A673 (cell line): ENCODE data around the gene MIPOL1. TPM values are rescaled to one million over a fixed set of nuclear protein-coding genes. Genes with fewer than 3 reads are reported as not detected.
"Not testable (repeated sequence)": the region's sequence is repeated elsewhere in the genome, so short reads cannot be mapped to it uniquely, and the experiment has no call there.

Experiments used
- BruUV-seq: library from RNA; stranded (reverse); fragments of 400-500 nt; replicated peaks from 2 replicates; lab custom pipeline; 2021; lab: Mats Ljungman, UMichigan
- CTCF ChIA-PET: fragments of 300-600 bp; sonication (Branson Sonifier 250); formaldehyde crosslinking; loops from one replicate; lab custom pipeline; 2022; ENCODE audit warnings: antibody characterized with exemption; lab: Charles Lee
- POLR2A ChIA-PET: fragments of 300-600 bp; sonication (Branson Sonifier 250); formaldehyde crosslinking; loops from one replicate; lab custom pipeline; 2022; ENCODE audit warnings: antibody characterized with exemption; ENCODE audit not compliant: low non-redundant PET; lab: Charles Lee
- DNase-seq: peaks from one replicate; pipeline ENCODE4 v3.0.0-alpha.2; 2015; ENCODE audit warnings: low spot score
- H3K27ac ChIP-seq: fragments of 200-600 bp; sonication (generic); 2 replicates; pipeline ENCODE4 v1.5.1; 2016; ENCODE audit warnings: mixed run types, low read depth, mild to moderate bottlenecking, mixed read lengths, antibody characterized with exemption, low read length; ENCODE audit not compliant: poor library complexity, severe bottlenecking
- H3K27me3 ChIP-seq: fragments of 200-600 bp; sonication (generic); replicated peaks from 2 replicates; pipeline ENCODE4 v1.6.1; 2017; ENCODE audit warnings: mixed run types, low read depth, mild to moderate bottlenecking, mixed read lengths, antibody characterized with exemption, low read length; ENCODE audit not compliant: insufficient read depth, poor library complexity
- H3K36me3 ChIP-seq: fragments of 200-600 bp; sonication (generic); 2 replicates; pipeline ENCODE4 v1.6.1; 2016; ENCODE audit warnings: mixed run types, mild to moderate bottlenecking, mixed read lengths, antibody characterized with exemption, low read length; ENCODE audit not compliant: insufficient read depth, poor library complexity, severe bottlenecking
- H3K4me1 ChIP-seq: fragments of 200-600 bp; sonication (generic); 2 replicates; pipeline ENCODE4 v1.6.1; 2017; ENCODE audit warnings: mixed run types, mild to moderate bottlenecking, mixed read lengths, antibody characterized with exemption, low read length; ENCODE audit not compliant: insufficient read depth, poor library complexity, severe bottlenecking
- H3K4me3 ChIP-seq: fragments of 200-600 bp; sonication (generic); 2 replicates; pipeline ENCODE4 v1.5.1; 2016; ENCODE audit warnings: low read depth, mixed run types, mild to moderate bottlenecking, mixed read lengths, low read length; ENCODE audit not compliant: poor library complexity, severe bottlenecking
- H3K9me3 ChIP-seq: fragments of 200-600 bp; sonication (generic); 2 replicates; pipeline ENCODE4 v1.6.1; 2016; ENCODE audit warnings: mixed run types, low read depth, mild to moderate bottlenecking, mixed read lengths, antibody characterized with exemption, low read length; ENCODE audit not compliant: poor library complexity, severe bottlenecking
- EZH2 ChIP-seq: fragments of 200-600 bp; sonication (generic); IDR thresholded peaks from 2 replicates; pipeline ENCODE4 v1.6.1; 2017; ENCODE audit warnings: borderline replicate concordance, low read depth, mild to moderate bottlenecking, mixed read lengths, antibody characterized with exemption, low read length; ENCODE audit not compliant: poor library complexity, severe bottlenecking
- intact Hi-C: fragments of 100-400 bp; cut with micrococcal nuclease; formaldehyde crosslinking; loops from one replicate; pipeline ENCODE4 v1.10.0; 2022; ENCODE audit not compliant: unreplicated experiment
- total RNA-seq: library from RNA; stranded (reverse); gene quantifications from 2 replicates; pipeline ENCODE4 v1.2.3, GENCODE V29; 2021
- TF ChIP-seq, protein P1 (sequence below): fragments of 300-800, 200-600 bp; sonication (generic); conservative IDR thresholded peaks from 2 replicates; pipeline ENCODE4 v1.5.1; 2017; ENCODE audit warnings: low read depth, mild to moderate bottlenecking, antibody characterized with exemption, low read length, moderate library complexity, mixed read lengths

Gene MIPOL1
- total RNA-seq, 1 experiment from 2014 or later: 15.0 TPM

DNA sequence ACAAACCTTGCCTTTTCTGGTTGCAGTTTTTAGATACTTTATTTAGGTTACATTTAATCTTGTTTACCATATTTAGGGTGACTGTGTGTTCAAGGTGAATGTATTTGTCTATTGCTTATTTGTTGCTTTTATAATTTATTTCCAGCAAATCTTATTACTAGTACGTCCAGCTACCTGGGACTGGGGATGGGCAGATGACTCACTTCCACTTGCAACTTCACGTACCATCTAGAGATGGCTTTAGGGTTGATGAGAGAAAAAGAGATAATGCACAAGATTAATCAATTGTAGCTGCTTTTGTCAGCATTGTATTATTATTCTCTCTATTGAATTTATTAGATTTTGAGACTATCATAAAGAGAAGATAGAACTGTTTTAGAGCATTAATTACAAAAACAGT, 5.1 kb downstream of the MIPOL1 start:
- DNase-seq: no peak
- Histone ChIP-seq H3K9me3 (peaks cover 14% of the 10 kb centered on the region), H3K4me3 (no peak overlapping the region), H3K4me1 (peaks cover 6% of the 10 kb centered on the region), H3K27me3 (no peaks in the 10 kb centered on the region), H3K36me3 (no peaks in the 10 kb centered on the region), H3K27ac (no peak overlapping the region)
- BruUV-seq: no TSS peak
- POLR2A ChIA-PET: no interaction called here
- intact Hi-C loops: no loop called here
- CTCF ChIA-PET: no interaction called here
- TF ChIP-seq EZH2: no peak
- TF ChIP-seq, protein P1, sequence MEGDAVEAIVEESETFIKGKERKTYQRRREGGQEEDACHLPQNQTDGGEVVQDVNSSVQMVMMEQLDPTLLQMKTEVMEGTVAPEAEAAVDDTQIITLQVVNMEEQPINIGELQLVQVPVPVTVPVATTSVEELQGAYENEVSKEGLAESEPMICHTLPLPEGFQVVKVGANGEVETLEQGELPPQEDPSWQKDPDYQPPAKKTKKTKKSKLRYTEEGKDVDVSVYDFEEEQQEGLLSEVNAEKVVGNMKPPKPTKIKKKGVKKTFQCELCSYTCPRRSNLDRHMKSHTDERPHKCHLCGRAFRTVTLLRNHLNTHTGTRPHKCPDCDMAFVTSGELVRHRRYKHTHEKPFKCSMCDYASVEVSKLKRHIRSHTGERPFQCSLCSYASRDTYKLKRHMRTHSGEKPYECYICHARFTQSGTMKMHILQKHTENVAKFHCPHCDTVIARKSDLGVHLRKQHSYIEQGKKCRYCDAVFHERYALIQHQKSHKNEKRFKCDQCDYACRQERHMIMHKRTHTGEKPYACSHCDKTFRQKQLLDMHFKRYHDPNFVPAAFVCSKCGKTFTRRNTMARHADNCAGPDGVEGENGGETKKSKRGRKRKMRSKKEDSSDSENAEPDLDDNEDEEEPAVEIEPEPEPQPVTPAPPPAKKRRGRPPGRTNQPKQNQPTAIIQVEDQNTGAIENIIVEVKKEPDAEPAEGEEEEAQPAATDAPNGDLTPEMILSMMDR: no peak

DNA sequence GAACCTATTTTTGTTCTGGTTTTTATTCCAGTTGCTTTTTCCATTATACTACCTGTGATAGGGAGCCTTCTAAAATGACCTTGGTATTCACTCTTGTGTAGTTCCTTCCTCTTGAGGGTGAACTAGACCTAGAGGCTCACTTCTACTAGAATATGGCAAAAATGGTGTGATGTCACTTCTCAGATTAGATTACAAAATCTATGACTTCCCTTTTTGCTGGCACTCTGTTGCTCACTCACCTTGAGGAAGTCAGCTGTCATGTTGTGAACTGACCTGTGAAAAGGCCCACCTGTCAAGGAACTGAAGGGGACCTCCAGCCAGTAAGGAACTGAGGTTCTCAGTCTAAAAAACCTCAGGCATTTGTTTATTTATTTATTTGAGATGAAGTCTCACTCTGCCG, 5.7 kb downstream of the MIPOL1 start:
- TF ChIP-seq, protein P1: no peak
- TF ChIP-seq EZH2: no peak
- peaks cover 5% of the 10 kb centered on the region for H3K4me1 ChIP-seq
- H3K36me3 ChIP-seq: no peaks in the 10 kb centered on the region
- H3K27me3 ChIP-seq: no peaks in the 10 kb centered on the region
- no TSS peak for BruUV-seq
- peaks cover 14% of the 10 kb centered on the region for H3K9me3 ChIP-seq
- POLR2A ChIA-PET: no interaction called here
- intact Hi-C loops: no loop called here
- H3K27ac ChIP-seq: no peak overlapping the region
- no peak overlapping the region for H3K4me3 ChIP-seq
- DNase-seq: no peak
- CTCF ChIA-PET: no interaction called here

DNA sequence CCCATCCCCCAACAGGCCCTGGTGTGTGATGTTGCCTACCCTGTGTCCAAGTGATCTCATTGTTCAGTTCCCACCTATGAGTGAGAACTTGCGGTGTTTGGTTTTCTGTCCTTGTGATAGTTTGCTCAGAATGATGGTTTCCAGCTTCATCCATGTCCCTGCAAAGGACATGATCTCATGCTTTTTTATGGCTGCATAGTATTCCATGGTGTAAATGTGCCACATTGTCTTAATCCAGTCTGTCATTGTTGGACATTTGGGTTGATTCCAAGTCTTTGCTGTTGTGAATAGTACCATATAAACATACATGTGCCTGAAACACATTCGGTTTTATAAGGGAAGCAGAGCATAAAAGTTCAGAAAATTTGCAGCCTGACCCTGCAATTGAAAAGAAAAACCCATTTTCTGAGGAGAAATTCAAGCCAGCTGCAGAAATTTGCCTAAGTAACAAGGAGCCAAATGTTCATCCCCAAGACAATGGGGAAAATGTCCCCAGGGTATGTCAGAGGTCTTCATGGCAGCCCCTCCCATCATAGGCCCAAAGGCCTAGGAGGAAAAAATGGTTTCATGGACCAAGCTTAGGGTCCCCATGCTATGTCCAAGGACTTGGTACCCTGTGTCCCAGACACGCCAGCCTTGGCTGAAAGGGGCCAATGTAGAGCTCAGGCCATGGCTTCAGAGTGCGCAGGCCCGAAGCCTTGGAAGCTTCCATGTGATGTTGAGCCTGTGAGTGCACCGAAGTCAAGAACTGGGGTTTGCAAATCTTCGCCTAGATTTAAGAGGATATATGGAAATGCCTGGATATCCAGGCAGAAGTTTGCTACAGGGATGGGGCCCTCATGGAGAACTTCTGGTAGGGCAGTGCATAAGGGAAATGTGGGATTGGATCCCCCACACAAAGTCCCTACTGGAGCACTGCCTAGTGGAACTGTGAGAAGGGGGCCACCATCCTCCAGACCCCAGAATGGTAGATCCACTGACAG, 8.2 kb downstream of the MIPOL1 start:
- not testable (repeated sequence) for H3K27me3 ChIP-seq

DNA sequence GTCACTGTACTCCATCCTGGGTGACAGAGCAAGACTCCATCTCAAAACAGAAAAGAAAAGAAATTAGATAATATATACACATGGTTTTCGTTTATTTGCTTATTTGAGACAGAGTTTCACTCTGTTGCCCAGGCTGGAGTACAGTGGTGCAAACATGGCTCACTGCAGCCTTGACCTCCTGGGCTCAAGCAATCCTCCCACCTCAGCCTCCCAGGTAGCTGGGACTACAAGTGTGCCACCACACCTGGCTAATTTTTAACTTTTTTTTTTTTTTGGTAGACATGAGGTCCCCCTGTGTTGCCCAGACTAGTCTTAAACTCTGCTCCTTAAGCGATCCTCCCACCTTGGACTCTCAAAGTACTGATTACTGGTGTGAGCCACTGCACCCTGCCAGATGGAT, 11.9 kb downstream of the MIPOL1 start:
- H3K27me3 ChIP-seq, BruUV-seq, CTCF ChIA-PET, H3K27ac ChIP-seq, H3K4me3 ChIP-seq, H3K4me1 ChIP-seq, intact Hi-C loops, DNase-seq, POLR2A ChIA-PET, H3K36me3 ChIP-seq: not testable (repeated sequence)
- peaks cover 14% of the 10 kb centered on the region for H3K9me3 ChIP-seq

More for the DNA sequence above, 8.2 kb downstream of the MIPOL1 start:
- H3K9me3 ChIP-seq: peaks cover 14% of the 10 kb centered on the region
- H3K27ac ChIP-seq, H3K4me3 ChIP-seq, CTCF ChIA-PET, intact Hi-C loops, DNase-seq, POLR2A ChIA-PET, H3K36me3 ChIP-seq, H3K4me1 ChIP-seq, BruUV-seq: not testable (repeated sequence)
